Peyer's patch (tissue), 4 donors: ENCODE results near the gene IMP3. TPM values are rescaled to one million over a fixed set of nuclear protein-coding genes. Genes with fewer than 3 reads are reported as not detected.
"Not testable (repeated sequence)": the region's sequence is repeated elsewhere in the genome, so short reads cannot be mapped to it uniquely, and the experiment has no call there.

Experiments used
- DNase-seq, 3 donors: peaks; one replicate each; pipeline ENCODE4 v3.0.0-alpha.2; 2017 to 2019
- H3K27ac ChIP-seq, 4 donors: fragments of 200-600 bp; sonication (generic); one replicate each; pipeline ENCODE4 v1.5.1; 2016 to 2019
- H3K27me3 ChIP-seq, 2 donors: fragments of 200-600 bp; sonication (generic); one replicate each; pipeline ENCODE4 v1.5.1; 2019
- H3K36me3 ChIP-seq, 3 donors: fragments of 200-600 bp; sonication (generic); one replicate each; pipeline ENCODE4 v1.5.1; 2016 to 2019
- H3K4me1 ChIP-seq, 4 donors: fragments of 200-600 bp; sonication (generic); one replicate each; pipeline ENCODE4 v1.5.1; 2016 to 2019
- H3K4me3 ChIP-seq, 4 donors: fragments of 200-600 bp; sonication (generic); 1 replicate in 3 of 4; 2 replicates in 1 of 4; pipeline ENCODE4 v1.5.1; 2016 to 2019; ENCODE audit warnings: mild to moderate bottlenecking in 1 of 4
- H3K9me3 ChIP-seq, 4 donors: fragments of 200-600 bp; sonication (generic); one replicate each; pipeline ENCODE4 v1.5.1; 2016 to 2019; ENCODE audit warnings: mild to moderate bottlenecking in 1 of 4
- POLR2A ChIP-seq, 2 donors: fragments of 450-650 bp; IDR thresholded peaks; one replicate each; pipeline ENCODE4 v1.5.1; 2017; ENCODE audit warnings: antibody characterized with exemption in 2 of 2, mild to moderate bottlenecking in 2 of 2, moderate library complexity in 2 of 2
- total RNA-seq, 4 donors: library from RNA; depleted of rRNA; stranded (reverse); fragments of >200 nt; gene quantifications; one replicate each; pipeline ENCODE4 v1.1.0, GENCODE V29; 2016
- TF ChIP-seq, protein P1 (sequence below), 6 experiments: fragments of 450-650 bp in 4 of 6; fragments of 200-600 bp in 2 of 6; sonication (generic) in 1 of 6; IDR thresholded peaks; one replicate each; pipeline ENCODE4 v1.5.1; 2017 to 2019; ENCODE audit warnings: antibody characterized with exemption in 6 of 6, mild to moderate bottlenecking in 3 of 6, moderate library complexity in 1 of 6

Gene IMP3
- total RNA-seq, 4 donors from 2014 or later = 96.8 to 133 (median 124) TPM

DNA sequence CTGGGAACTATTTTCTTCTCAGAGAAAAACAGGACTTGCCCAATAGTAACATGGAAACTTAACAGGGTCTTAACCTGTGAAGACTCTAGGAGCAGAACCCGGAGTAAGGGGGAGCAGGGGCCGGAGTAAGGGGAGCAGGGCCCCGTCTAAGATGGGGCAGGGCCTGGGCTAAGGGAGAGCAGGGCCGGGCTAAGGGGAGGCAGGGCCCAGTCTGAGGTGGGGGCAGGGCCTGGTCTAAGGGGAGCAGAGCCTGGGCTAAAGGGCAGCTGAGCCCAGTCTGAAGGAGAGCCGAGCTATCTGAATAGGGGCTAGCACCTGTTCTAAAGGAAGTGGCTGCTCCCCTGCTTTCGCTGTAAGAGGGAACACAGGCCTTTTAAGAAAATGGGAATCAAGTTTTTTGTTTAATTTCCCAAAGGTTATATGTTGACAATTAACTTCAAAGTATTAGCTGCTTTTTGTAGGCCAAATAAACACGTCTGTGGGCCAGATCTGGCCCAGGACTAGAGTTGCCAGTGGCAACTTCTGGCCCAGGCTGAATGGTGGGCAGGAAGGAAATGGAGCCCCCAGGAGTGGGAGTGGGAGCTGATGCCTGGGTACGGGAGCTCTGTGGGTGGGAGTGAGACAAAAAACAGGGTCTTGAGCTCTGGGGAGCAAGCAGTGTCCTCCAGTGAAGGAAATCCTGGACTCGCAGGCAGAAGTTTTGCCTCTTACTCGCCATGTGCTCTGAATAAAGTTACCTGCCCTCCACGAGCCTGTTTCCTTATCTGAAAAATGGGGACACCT lies 40.2 kb upstream of the IMP3 start:
- peaks cover 0 to 6% (median 0%) of the 10 kb centered on the region in 4 donors for H3K4me1 ChIP-seq

DNA sequence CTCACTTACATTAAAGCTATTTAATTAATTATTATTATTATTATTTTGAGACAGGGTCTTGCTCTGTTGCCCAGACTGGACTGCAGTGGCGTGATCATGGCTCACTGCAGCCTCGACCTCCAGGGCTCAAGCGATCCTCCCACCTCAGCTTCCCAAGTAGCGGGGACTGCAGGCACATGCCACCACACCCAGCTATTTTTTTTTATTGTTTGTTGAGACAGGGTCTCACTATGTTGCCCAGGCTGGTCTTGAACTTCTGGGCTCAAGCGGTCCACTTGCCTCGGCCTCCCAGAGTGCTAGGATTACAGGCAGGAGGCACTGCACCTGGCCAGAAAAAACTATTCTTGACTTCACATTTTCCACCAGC lies 38.3 kb upstream of the IMP3 start:
- not testable (repeated sequence) for H3K36me3 ChIP-seq

More for the DNA sequence above, 40.2 kb upstream of the IMP3 start:
- H3K27ac ChIP-seq = no peak overlapping the region
- DNase-seq = no peak
- H3K36me3 ChIP-seq = peaks cover 0 to 10% (median 0%) of the 10 kb centered on the region in 3 donors
- H3K9me3 ChIP-seq = no peaks in the 10 kb centered on the region
- TF ChIP-seq, protein P1, sequence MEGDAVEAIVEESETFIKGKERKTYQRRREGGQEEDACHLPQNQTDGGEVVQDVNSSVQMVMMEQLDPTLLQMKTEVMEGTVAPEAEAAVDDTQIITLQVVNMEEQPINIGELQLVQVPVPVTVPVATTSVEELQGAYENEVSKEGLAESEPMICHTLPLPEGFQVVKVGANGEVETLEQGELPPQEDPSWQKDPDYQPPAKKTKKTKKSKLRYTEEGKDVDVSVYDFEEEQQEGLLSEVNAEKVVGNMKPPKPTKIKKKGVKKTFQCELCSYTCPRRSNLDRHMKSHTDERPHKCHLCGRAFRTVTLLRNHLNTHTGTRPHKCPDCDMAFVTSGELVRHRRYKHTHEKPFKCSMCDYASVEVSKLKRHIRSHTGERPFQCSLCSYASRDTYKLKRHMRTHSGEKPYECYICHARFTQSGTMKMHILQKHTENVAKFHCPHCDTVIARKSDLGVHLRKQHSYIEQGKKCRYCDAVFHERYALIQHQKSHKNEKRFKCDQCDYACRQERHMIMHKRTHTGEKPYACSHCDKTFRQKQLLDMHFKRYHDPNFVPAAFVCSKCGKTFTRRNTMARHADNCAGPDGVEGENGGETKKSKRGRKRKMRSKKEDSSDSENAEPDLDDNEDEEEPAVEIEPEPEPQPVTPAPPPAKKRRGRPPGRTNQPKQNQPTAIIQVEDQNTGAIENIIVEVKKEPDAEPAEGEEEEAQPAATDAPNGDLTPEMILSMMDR (IDR thresholded peaks at IDR 0.05) = no peak
- no peak for TF ChIP-seq POLR2A (IDR thresholded peaks at IDR 0.05)
- H3K27me3 ChIP-seq = no peaks in the 10 kb centered on the region
- no peak overlapping the region for H3K4me3 ChIP-seq

DNA sequence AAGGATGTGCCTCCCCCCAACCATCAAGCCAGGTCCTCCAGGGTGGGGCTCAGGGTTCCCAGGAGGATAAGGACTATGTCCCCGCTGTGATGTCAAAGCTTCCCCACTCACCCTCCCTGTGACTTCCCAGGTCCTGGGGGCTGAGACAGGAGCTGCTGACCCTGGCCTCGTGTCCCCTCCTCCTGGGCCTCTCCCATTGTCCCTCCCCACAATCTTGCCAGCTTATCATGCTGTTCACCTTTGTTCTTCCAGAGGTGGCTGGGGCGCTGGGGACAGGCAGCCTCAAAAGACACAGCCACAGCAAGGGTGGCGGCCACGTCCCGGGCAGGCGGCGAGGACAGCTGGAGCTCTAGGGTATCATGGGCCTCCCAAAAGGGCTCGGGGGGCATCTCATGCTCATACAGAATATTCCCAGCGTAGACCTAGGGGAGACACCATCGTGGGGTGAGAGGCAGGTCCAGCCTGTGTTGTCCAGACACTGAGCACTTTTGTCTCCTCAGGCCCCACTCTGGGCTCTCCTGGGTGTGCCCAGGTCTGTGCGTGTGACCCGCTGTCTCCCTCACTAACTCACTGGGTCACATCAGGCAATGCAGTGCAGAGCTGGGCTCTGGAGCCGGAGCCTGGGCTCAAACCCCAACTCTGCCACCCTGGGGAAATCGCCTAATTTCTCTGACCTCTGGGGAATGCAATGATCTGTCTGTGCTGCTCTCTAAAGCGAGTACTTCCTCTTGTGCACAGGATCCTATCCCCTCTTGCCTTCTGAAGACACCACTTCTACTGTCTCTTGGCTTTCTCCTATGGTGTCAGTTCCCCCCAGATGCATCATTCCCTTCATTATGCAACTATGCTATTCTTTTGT lies 37.7 kb upstream of the IMP3 start:
- H3K9me3 ChIP-seq = no peaks in the 10 kb centered on the region
- no peaks in the 10 kb centered on the region for H3K27me3 ChIP-seq
- no peak for TF ChIP-seq POLR2A (IDR thresholded peaks at IDR 0.05)
- TF ChIP-seq, protein P1 (IDR thresholded peaks at IDR 0.05) = no peak
- peaks cover 0 to 17% (median 0%) of the 10 kb centered on the region in 4 donors for H3K4me1 ChIP-seq
- no peak for DNase-seq
- H3K4me3 ChIP-seq = no peak overlapping the region
- H3K36me3 ChIP-seq = peaks cover 0 to 3% (median 0%) of the 10 kb centered on the region in 3 donors
- H3K27ac ChIP-seq = no peak overlapping the region

More for the DNA sequence above, 38.3 kb upstream of the IMP3 start:
- not testable (repeated sequence) for H3K9me3 ChIP-seq, H3K27me3 ChIP-seq, DNase-seq, H3K27ac ChIP-seq, H3K4me3 ChIP-seq
- H3K4me1 ChIP-seq = peaks cover 0 to 11% (median 0%) of the 10 kb centered on the region in 4 donors

DNA sequence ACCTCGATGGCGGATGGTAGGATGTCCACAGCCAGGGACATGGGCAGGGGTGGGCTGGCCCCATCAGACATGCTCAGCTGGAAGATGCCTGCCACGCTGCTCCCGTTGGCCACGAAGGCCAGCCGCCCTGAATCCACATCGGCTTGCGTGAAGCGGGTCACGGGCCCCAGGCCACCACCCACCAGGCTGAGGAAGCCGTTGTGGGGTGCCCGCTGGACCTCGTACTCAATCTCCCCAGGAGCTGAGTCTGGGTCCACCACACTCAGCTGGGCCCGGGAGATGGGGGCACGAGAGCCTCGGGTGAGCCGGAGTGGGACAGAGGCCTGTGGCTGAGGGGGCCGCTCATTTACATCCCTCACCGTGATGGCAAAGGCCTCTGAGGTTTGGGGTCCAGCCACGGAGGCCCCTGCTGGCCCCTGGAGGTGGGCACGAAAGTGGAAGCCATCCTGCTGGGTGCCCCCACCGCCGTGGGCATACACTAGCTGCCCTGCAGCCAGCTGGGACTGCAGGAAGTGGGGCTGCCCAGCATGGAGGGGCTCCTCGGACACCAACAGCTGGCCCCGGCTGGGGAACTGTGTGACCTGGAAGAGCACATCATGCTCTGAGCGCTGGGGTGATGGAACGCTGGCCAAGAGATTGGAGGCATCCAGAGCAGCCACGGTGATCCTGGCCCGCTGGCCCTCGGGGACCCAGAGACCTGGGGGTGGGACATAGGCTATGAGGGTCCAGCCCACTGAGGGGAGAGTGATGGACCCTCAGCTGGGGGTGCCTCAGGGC lies 36.9 kb upstream of the IMP3 start:
- Histone ChIP-seq H3K36me3 (peaks cover 0 to 3% (median 0%) of the 10 kb centered on the region in 3 donors), H3K27ac (no peak overlapping the region), H3K4me1 (peaks cover 0 to 17% (median 0%) of the 10 kb centered on the region in 4 donors), H3K4me3 (no peak overlapping the region), H3K9me3 (no peaks in the 10 kb centered on the region), H3K27me3 (no peaks in the 10 kb centered on the region)
- no peak for DNase-seq
- TF ChIP-seq, protein P1 (IDR thresholded peaks at IDR 0.05) = no peak
- no peak for TF ChIP-seq POLR2A (IDR thresholded peaks at IDR 0.05)

DNA sequence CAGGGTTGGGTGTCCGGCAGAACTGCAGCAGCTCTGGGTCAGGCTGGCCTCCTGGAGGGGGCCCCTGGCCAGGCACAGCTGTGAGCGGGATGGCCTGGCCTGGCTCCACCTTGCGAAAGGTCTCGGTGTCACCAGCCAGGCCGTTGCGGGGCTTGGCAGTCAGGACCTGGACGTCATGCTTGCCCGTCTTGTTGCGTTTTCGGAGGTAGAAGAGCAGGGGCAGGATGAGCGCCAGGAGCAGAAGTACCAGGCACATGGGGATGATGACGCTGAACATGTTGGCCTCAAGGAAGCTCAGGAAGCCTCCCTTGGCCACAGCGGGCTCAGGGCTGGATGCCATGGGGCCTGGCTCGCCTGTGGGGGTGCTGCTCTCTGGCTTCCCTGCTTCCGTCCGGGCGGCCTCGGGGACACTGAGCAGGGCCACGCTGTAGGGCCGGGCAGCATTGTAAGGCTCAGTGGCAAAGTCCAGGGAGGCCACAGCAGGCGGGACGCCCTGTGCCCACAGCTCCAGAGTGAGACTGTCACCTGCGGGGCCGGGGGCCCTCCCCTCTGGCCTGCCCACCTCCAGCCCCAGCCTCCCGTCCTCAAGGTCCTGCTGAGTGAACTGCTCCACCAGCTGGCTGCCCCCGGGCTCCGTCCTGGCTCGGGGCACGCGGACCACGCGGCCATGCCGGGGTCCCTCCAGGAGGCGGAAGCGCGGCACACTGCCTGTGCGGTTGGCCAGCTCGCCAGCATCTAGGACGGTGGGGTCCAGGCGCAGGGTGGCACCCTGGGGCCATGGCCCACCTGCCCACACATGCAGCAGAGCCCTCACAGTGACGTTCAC lies 35.8 kb upstream of the IMP3 start:
- no peak for DNase-seq
- Histone ChIP-seq H3K9me3 (no peaks in the 10 kb centered on the region), H3K36me3 (peaks cover 0 to 3% (median 0%) of the 10 kb centered on the region in 3 donors), H3K4me3 (no peak overlapping the region), H3K4me1 (peaks cover 0 to 17% (median 0%) of the 10 kb centered on the region in 4 donors), H3K27ac (no peak overlapping the region), H3K27me3 (no peaks in the 10 kb centered on the region)
- no peak for TF ChIP-seq POLR2A (IDR thresholded peaks at IDR 0.05)
- TF ChIP-seq, protein P1 (IDR thresholded peaks at IDR 0.05) = no peak
